ENCODE results near the gene SFXN1.
"Not testable (repeated sequence)": the region's sequence is repeated elsewhere in the genome, so short reads cannot be mapped to it uniquely, and the experiment has no call there.

SFXN1 gene

DNA sequence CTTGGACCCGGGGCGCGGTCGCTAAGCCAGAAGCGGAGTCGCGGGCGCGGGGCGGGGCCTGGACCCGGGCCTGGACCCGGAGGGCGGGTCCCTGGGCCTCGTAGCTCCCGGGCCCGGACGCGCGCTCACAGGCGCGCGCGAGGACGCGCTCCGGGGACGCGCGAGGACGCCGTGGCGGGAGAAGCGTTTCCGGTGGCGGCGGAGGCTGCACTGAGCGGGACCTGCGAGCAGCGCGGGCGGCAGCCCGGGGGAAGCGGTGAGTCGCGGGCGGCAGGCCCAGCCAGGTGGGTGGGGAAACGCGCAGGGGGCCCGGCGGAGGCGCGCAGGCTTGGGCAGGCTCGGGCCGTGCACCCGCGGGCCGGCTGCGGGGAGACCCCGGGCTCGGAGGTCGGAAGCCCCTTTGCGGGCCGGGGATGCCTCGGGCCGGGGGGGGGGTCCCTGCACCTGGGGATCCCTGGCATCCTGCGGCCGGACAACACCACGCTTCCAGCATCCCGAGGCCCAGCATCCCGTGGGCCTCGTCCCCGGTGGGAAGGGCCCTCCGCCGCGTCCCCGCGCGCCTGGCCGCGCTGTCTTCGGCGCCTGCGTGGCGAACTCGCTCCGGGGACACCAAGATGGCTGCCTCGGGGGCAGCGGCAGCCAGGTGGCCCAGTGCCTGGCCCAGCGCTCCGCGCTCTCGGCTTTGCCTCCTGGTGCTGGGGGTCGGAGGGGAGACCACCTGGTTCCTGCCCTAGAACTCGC, at the start of gene SFXN1:
Gene SFXN1 (plus strand): TSS at position 177 of the 741 bp plus-strand sequence. CDS start 13,544 bp downstream, outside the sequence.
- peak; percentile 76 for DNase-seq (ENCODE audit: low spot score)

DNA sequence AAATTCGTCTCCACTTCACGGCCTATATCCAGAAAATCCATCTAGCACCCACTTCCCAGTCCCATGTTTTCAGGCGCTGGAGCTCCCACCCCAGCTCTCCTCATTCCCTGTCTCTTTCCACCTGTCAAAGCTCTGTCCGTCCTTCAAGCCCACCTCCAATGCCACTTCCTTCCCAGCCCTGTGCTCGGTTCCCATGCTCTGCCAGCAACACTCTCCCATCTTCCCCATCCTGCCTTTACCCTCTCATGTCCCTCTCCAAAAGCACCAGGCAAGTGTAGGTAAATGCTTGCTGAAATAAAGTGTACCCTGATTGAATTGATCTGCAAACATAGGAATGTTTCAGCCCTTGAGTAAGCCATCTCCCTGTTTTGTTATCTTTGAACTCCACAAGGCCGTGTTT, 43.6 kb upstream of the SFXN1 start:
- no peak for DNase-seq (ENCODE audit: low spot score)

GRCh38 chr5:175436359-175436758, 42.0 kb upstream of the SFXN1 start:
- DNase-seq (ENCODE audit: low spot score), result no peak

DNA sequence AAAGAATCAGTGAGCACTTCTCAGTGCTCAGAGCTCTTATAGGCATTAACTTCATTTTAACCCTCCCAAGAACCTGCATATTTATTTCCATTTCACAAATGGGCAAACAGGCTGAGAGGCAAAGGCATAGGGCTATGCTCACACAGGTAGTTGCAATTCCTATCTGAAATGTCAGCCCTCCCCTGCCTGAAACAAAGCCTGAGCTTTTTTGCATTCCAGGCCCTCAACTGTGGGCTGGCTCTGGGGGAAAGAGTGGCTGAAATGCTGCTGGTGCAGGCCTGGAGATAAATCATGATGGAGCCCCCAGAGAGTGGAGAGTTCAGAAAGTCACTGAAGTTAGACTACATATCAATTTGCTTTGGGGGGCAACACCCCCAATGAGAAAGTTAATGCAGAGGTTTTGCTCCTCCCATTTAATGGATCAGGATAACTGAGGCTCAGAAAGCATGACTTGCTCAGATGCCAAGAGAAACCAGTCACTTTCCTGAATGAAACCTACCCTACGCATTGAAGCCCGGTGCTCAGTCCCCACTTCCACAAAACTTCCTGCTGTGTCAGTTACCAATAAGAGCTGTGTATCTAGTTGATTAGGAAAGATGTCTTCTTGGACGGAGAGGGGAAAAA, 40.0 kb upstream of the SFXN1 start:
- DNase-seq (ENCODE audit: low spot score), result no peak

- DNase-seq (ENCODE audit: low spot score), result no peak
Observed at GRCh38 chr5:175443514-175444059, 34.8 kb upstream of the SFXN1 start.

DNA sequence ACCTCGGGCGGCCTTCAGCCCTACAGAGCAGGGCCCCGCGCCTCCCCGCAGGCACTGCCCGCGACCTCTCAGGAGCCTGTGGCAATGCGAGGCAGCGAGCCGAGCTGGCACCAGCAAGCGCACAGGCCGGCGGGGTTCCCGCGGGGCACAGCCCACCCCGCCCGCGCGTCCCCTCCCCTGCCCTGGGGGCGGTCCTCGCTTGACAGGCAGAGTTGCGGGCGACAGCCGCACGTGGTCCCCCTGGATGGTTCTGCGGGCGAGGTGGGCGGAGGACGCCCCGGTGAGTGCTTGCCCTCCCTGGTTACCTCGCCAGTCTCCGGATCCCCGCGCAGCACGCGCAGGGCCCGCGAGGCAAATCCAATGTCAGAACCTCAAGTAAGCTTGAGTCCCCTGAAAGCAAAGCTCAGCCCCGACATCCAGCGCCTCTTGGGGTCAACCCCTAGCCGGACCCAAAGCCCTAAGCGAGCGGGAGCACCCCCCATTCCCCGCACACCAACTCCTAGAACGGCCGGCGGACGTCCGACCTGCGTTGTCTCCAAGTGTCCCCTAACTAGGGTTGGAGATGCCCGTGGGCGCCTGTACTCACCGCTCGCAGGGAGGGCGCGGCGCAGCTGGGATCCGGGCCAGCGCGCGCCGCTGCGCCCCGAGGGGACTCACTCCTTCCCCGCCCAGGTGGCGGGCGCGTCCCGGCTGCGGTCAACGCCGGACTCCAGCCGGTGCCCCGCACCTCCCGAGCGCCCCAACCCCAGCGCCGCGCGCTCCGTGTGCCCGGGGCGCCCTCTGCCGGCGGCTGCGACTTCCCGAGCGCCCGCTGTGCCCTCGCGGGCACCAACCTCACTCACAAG, 34.1 kb upstream of the SFXN1 start, which contains the start of gene DRD1:
Gene DRD1 (minus strand): TSS at position 123 of the 845 bp plus-strand sequence. CDS start 1,083 bp downstream, outside the sequence.
- DNase-seq (ENCODE audit: low spot score), result no peak

DNA sequence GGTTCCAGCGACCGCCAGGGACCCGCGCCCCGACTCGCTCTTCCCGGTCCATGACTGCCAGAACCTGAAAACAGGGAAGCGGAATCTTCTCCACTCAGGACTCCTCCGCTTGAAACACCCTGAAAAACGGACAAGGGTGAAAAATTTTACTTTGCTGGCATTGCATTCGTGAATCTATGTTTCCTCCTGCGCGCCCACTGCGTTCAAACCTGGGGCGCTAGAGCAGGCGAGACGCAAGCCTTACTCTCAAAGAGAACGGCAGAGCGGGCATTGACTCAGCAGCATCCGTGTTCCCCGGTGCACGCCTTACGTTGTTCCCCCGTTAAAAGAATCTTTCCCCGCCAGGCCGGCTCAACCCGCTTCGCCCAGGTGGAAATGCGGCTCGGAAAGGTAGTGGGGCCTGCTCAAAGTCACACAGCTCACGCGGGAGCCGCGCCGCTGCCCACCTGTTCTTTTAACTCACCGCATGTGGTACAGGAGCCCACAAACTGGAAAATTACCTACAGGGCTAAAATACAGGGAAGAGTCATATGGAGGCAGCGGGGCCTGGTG, 33.4 kb upstream of the SFXN1 start:
- DNase-seq (ENCODE audit: low spot score), result no peak

GRCh38 chr5:175446378-175446777, 32.0 kb upstream of the SFXN1 start:
- DNase-seq (ENCODE audit: low spot score), result not testable (repeated sequence)

DNA sequence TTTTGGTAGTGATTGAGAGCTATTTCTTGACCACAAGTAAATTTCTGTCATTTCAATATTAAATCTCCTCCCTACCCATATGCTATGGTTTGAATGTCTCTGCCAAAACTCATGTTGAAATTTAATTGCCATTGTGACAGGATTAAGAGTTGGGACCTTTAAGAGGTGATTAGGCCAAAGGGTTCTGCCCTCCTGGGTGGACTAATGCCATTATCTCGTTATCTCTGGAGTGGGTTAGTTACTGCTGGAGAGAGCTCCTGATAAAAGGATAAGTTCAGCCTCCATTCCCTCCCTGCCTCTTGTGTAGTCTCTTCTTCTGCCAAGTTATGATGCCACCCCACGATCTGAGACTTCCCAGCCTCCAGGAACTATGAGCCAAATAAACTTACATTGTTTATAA, 30.8 kb upstream of the SFXN1 start:
- DNase-seq (ENCODE audit: low spot score), result no peak

DNA sequence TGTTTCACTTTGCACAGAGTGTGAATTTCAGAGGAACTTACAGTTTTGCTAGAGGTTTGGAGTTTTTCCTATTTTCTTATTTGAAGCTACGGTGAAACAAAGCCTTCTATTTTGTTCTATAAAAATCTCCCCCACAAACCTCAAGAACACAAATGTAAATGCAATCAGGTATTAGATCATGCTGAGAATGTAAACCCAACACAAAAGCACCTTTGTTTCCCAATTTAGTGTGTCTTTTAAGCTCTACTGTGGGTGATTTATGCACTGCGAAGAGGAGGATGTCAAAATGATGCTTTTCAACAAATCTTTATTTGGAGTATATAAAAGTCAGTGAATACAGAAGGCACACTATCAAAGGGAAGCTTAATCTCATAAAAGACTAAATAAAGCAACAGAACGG, 30.1 kb upstream of the SFXN1 start:
- DNase-seq (ENCODE audit: low spot score), result no peak

DNA sequence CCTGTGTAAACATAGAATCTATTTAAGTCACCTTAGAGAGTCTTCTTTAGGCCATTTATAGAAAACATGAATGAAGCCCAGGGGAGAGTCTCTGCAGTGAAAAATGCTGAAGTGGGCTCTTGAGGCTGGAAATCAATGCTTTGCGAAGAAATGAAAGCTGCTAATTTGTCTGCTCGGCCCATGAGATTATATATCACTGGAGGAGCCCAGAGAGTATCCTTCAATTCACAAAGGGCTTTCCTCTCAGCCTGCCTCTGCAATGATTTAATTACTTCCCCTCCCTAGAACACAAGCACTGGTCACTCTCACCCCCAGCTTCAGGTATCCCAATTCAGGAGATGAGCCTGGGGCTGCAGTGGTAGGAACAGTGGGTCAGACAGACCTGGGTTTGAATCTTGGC, 26.2 kb upstream of the SFXN1 start:
- no peak for DNase-seq (ENCODE audit: low spot score)

DNA sequence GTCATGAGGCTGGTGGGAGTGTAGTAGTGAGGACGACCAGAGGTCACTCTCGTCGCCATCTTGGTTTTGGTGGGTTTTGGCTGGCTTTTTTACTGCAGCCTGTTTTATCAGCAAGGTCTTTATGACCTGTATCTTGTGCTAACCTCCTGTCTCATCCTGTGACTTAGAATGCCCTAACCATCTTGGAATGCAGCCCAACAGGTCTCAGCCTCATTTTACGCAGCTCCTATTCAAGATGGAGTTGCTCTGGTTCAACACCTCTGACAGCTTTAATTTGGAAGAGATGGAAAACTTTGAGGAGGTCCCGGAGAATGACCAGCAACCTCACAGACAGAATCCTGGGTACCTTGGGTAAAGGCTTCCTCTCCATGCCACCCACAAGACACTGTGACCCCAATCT, 24.0 kb upstream of the SFXN1 start:
- not testable (repeated sequence) for DNase-seq (ENCODE audit: low spot score)

DNA sequence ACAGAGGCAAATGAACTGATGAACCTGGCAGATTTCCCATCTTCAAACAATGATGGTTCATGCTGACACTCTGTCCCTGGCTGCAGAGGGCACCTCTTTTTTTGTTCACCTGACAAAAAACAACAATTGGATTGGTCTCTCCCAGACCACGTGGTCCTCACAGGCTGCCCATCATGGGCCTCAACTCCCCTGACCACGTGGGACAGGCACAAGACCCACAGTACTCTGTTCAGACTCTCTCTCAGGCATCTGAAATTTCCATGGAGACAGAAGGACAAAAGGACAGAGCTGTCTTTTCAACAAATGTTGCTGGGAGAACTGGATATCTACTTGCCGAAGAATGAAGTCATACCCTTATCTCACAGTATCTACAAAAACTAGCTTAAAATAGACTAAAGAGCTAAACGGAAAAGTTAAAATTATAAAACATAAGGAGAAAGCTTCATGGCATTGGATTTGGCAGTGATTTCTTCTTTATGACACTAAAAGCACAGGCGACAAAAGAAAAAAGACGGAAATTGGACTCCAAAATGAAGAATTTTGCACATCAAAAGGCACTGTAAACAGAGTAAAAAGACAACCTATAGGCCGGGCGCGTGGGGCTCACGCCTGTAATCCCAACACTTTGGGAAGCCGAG, 22.1 kb upstream of the SFXN1 start:
- no peak for DNase-seq (ENCODE audit: low spot score)

- DNase-seq (ENCODE audit: low spot score), result no peak
Observed at GRCh38 chr5:175457466-175457865, 20.9 kb upstream of the SFXN1 start.

DNA sequence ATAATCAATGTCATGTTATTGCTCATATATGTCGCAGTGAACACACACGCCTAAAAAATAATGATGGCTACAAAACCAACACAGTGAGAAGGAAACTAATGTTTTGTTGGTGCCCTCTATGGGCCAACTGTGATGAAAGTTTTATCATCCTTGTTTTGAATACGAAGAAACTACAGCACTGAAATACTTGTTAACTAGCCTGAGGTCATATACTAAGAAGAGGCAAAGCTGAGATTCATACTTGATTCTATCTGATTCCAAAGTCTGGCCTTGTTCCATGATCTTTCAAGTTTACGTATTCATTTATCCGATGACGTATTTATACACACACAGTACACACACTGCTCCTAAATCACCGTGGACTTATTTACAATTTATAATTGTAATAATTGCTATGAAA, 18.2 kb upstream of the SFXN1 start:
- DNase-seq (ENCODE audit: low spot score), result no peak

- no peak for DNase-seq (ENCODE audit: low spot score)
Observed at GRCh38 chr5:175460552-175460951, 17.8 kb upstream of the SFXN1 start.

GRCh38 chr5:175461370-175461769, 17.0 kb upstream of the SFXN1 start:
- DNase-seq (ENCODE audit: low spot score), result no peak

GRCh38 chr5:175463641-175464040, 14.7 kb upstream of the SFXN1 start:
- DNase-seq (ENCODE audit: low spot score), result no peak

- DNase-seq (ENCODE audit: low spot score), result peak; percentile 73
Observed at GRCh38 chr5:175464074-175464941, 14.1 kb upstream of the SFXN1 start.

- DNase-seq (ENCODE audit: low spot score), result no peak
Observed at GRCh38 chr5:175464942-175465233, 13.5 kb upstream of the SFXN1 start.

DNA sequence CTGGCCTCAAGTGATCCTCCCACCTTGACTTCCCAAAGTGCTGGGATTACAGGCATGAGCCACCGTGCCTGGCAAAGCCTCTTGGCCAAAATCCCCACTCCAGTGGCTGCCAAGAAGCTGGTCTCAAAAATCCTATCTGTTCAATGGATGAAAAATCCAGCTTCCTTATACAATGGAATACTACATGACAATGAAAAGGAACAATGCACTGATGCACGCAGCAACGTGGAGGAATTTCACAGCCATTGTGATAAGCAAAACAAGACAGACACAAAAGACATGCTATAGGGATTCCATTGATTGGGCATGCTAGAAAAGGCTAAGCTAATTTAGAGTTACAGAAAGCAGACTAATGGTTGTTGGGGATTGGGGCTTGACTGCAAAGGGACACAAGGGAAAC, 13.1 kb upstream of the SFXN1 start:
- no peak for DNase-seq (ENCODE audit: low spot score)

Measured in cerebellar cortex (tissue), 1 donor.